Activated CD4-positive, alpha-beta T cell treated with anti-CD3 and anti-CD28 coated beads for 4 hours (primary cell): Measurements from ENCODE around the gene LRRC31.

ENCODE experiments used
- DNase-seq, 2 donors: peaks; one replicate each; pipeline ENCODE4 v3.0.0-alpha.2; 2020

Gene LRRC31

GRCh38 chr3:169861871-169862270, 7.9 kb downstream of the LRRC31 start:
- DNase-seq = no peak

DNA sequence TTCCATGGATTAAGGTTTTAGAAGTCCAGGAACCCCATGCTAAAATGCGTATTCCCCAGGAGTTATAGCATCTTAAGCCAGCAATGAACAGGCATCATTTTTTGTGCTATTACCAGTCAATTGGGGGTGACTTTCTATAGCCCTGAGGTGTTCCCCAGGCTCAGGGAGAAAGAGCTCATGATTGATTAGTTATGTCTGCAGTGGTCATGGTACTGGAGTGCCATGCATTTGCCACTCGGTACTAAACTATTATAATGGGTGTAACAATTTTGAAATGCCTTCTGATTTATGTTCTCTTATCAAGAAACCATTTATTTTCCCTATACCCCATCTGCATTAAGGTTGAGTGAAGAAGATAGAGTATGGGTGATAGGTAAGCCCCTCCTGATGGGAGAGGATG, 11.9 kb downstream of the LRRC31 start:
- DNase-seq = no peak

- DNase-seq = no peak
Observed at GRCh38 chr3:169855514-169855913, 14.2 kb downstream of the LRRC31 start.

DNA sequence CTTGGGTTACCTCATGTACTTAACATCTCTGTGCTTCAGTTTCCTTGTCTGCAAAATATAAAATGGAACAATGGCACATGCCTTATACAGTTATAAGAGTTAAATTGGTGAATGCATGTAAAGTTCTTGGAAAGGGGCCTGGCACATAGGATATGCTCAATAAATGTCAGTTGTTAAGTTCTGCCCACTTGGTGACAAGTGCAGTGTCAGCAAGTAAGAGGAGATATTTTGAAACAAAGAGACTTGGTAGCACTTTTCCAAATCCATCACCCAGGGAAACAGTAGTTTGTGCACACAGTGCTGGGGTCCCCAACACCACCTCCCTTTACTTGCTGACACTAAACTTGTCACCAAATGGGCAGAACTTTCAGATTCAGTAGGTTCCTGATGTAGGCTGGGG, 19.1 kb downstream of the LRRC31 start:
- DNase-seq = no peak

- DNase-seq = no peak
Observed at GRCh38 chr3:169848741-169849140, 21.0 kb downstream of the LRRC31 start.

DNA sequence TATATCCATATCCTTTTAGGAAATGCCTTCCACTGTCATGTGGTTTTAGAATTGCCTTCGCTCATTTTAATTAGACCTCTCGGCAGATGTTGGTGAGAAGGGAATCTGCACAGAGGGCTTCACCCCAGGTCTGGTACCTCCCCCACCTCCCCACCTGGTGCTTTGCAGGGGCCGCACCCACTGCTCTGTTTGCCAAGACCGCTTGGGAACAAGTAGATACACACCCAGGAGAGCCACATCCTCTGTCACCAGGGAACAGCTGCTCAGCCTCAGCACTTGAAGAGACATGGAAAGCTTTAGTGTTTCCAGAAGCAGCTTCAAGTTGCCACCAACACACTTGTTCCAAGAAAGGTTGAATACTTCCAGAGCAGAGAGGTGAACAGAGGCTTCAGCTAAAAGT, 21.8 kb downstream of the LRRC31 start:
- no peak for DNase-seq

- DNase-seq = no peak
Observed at GRCh38 chr3:169846458-169847193, 23.1 kb downstream of the LRRC31 start.

GRCh38 chr3:169842960-169843359, 26.8 kb downstream of the LRRC31 start:
- no peak for DNase-seq

DNA sequence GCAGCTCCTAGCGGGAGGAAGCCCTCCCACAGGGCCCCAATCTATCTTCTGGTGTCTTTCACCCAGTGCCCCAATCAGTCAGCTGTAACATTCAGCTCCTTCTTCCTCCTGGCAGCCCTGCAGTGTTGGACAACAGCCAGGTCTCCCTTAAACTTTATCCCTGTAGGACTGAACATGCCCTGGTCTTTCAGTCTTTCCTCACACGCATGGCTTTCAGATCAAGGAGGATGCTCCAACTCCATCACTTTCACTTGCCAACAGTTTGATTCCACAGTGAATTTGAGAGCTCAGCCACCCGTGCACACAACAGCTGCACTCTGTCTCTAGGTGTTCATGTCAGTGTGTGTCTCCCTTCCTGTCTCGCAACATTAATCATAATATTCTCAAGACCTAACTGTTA, 28.6 kb downstream of the LRRC31 start:
- no peak for DNase-seq

- DNase-seq = no peak
Observed at GRCh38 chr3:169838511-169839030, 31.2 kb downstream of the LRRC31 start.

DNA sequence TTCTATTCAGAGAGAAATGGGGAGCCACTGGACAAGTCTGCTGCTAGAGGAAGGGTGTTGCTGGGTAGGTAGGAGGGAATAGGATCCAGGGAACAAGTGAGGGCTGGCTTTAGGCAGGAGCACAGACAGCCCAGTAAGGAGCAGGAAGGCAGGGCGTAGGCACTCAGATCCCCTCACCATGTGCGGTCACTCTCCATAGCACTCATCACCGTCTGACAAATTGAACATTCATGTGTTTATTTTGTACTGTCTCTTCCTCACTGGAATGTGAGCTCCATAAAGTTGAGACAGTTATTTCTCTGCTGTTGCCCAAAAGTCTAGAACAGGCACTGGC, 32.8 kb downstream of the LRRC31 start:
- DNase-seq = no peak

GRCh38 chr3:169836078-169836941, 33.4 kb downstream of the LRRC31 start:
- no peak for DNase-seq

- DNase-seq = no peak
Observed at GRCh38 chr3:169835533-169835932, 34.2 kb downstream of the LRRC31 start.

GRCh38 chr3:169827712-169828111, 42.0 kb downstream of the LRRC31 start:
- no peak for DNase-seq

GRCh38 chr3:169825316-169825715, 44.4 kb downstream of the LRRC31 start:
- DNase-seq = no peak

DNA sequence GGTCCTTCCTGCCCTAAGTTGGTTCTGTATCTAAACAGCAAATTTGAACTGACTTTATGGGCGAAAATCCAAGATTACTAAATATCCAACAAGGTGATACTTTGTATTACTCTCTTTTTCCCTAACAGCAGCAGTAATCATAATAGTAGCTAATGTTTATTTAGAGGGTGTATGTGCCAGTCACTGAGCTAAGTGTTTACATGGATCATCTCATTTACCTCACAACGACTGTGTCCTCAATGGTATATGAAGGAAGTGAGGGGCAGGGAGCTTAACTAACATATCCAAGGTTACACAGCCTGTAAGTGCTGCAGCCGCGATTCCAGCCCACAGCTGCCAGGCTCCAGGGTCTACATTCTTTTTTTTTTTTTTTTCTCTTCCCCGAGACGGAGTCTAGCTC, 46.8 kb downstream of the LRRC31 start:
- DNase-seq = no peak

DNA sequence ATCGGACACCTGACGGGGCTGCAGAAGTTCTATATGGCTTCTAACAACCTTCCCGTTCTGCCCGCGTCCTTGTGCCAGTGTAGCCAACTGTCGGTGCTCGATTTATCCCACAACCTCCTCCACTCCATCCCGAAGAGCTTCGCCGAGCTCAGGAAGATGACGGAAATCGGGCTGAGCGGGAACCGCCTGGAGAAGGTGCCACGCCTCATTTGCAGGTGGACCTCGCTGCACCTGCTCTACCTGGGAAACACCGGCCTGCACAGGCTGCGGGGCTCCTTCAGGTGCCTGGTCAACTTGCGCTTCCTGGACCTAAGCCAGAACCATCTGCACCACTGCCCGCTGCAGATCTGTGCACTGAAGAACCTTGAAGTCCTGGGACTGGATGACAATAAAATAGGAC, 47.2 kb downstream of the LRRC31 start:
- no peak for DNase-seq

- no peak for DNase-seq
Observed at GRCh38 chr3:169822091-169822490, 47.6 kb downstream of the LRRC31 start.

DNA sequence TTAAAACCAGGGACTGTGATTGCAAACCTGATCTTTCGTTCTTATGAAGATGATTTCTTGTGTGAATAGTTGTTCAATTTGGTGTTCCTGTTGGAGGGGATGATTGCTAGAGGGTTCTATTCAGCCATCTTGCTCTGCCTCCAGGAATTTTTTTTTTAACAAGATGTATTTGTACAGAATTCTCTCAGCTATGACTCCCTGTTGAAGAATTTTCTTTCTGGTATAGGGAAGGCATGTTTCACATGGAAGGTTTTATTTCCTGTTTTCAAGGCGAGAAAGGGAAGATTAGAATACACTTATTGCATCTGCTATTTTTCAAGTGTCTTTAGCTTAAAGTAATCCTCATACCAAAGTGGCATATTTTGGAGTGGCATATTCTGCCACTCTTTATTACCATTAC, 51.4 kb downstream of the LRRC31 start:
- DNase-seq = no peak

- DNase-seq = no peak
Observed at GRCh38 chr3:169815590-169816150, 54.1 kb downstream of the LRRC31 start.

DNA sequence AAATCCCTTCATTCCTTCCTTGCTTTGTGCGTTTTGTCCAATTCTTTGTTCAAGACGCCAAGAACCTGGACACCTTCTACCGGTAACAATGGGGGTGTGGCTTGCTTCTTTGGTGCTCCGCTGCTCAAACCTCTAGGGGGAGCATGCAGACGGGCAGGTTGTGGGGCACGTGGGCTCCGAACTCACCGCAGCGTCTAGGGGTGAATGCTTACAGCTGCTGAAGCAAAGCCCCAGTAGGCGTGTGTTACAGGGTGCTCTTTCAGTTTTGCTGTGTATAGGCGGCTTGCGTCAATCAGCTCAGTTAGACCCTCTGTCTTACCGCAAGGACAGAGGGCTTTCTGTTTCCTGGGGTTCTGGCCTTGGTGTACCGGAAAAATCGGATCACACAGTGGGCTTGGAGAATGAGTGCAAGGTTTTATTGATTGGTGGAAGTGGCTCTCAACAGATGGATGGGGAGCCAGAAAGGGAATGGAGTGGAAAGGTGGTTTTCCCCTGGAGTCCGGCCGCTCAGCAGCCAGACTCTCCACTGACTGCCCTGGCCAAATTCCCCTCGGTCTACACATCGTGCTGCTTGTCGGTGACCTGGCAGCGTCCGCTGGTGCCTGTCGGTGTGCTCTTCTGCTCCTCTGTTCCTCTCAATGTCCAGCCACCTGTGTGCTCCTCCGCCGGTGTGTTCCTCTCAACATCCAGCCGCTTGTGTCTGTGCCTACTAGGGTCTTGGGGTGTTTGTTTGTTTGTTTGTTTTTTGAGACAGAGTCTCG, 55.8 kb downstream of the LRRC31 start:
- DNase-seq = peak; percentile 72 to 79

- no peak for DNase-seq
Observed at GRCh38 chr3:169813278-169813677, 56.5 kb downstream of the LRRC31 start.
